KOPT-K1 (cell line): ENCODE results near the gene ME1.
"Not testable (repeated sequence)": the region's sequence is repeated elsewhere in the genome, so short reads cannot be mapped to it uniquely, and the experiment has no call there.

Source experiments
- H3K27ac ChIP-seq: fragments of 200-600 bp; sonication (generic); 2 replicates; pipeline ENCODE4 v1.5.1; 2016; ENCODE audit warnings: antibody characterized with exemption, mild to moderate bottlenecking, low read depth, low read length; ENCODE audit not compliant: poor library complexity, severe bottlenecking
- H3K36me3 ChIP-seq: fragments of 200-600 bp; sonication (generic); 2 replicates; pipeline ENCODE4 v1.5.1; 2017; ENCODE audit warnings: antibody characterized with exemption, mild to moderate bottlenecking, low read length, moderate library complexity; ENCODE audit not compliant: insufficient read depth
- H3K9me3 ChIP-seq: fragments of 200-600 bp; sonication (generic); 2 replicates; pipeline ENCODE4 v1.5.1; 2017; ENCODE audit warnings: antibody characterized with exemption, low read length, mild to moderate bottlenecking; ENCODE audit not compliant: insufficient read depth, poor library complexity, severe bottlenecking

The ME1 gene

GRCh38 chr6:83273596-83273995, 157.3 kb downstream of the ME1 start:
- Histone ChIP-seq H3K9me3 (no peaks in the 10 kb centered on the region), H3K27ac (no peak overlapping the region), H3K36me3 (no peaks in the 10 kb centered on the region)

GRCh38 chr6:83270971-83271719, 159.7 kb downstream of the ME1 start:
- Histone ChIP-seq H3K36me3 (no peaks in the 10 kb centered on the region), H3K9me3 (no peaks in the 10 kb centered on the region), H3K27ac (no peak overlapping the region)

DNA sequence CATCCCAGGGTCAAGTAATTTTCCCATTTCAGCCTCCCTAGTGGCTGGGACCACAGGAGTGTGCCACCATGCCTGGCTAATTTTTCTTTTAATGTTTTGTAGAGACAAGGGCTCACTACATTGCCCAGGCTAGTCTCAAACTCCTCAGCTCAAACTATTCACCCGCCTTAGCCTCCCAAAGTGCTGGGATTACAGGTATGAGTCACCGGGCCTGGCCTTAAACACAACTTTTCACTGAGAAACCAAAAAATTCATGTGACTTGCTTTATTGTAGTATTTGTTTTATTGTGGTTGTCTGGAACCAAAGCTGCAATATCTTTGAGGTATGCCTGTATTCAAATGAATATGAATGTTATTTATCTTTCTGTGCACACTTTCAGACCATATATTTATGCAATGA, 165.5 kb downstream of the ME1 start:
- Histone ChIP-seq H3K9me3 (no peaks in the 10 kb centered on the region), H3K36me3 (no peaks in the 10 kb centered on the region), H3K27ac (no peak overlapping the region)

DNA sequence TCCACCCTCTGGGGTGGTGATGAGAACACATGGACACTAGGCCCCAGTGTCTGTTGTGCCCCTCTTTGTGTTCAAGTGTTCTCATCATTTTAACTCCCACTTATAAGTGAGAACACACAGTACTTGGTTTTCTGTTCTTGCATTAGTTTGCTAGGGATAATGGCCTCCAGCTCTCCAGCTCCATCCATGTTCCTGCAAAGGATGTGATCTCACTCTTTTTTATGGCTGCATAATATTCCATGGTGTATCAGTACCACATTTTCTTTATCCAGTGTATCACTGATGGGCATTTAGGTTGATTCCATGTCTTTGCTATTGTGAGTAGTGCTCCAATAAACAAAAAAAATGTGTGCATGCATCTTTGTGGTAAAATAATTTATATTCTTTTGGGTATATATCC, 170.3 kb downstream of the ME1 start:
- no peaks in the 10 kb centered on the region for H3K9me3 ChIP-seq
- no peaks in the 10 kb centered on the region for H3K36me3 ChIP-seq
- no peak overlapping the region for H3K27ac ChIP-seq

DNA sequence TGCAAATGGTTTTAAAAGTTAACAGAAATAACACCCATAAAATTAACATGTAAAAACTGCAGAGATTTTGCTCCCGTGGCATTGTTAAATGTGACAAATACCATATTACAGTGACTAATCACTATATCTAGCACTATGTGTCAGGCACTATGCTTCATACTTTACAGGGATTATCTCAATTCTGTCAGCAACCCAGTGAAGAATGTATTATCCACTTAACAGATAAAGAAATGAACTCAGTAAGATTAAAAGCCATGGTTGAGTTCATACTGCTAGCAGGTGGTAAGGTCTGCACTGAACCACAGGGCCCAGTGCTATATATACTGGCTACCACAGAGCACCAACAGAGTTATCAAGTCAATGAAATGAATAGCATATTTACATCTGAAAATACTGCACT, 172.3 kb downstream of the ME1 start:
- Histone ChIP-seq H3K36me3 (no peaks in the 10 kb centered on the region), H3K9me3 (no peaks in the 10 kb centered on the region), H3K27ac (no peak overlapping the region)

DNA sequence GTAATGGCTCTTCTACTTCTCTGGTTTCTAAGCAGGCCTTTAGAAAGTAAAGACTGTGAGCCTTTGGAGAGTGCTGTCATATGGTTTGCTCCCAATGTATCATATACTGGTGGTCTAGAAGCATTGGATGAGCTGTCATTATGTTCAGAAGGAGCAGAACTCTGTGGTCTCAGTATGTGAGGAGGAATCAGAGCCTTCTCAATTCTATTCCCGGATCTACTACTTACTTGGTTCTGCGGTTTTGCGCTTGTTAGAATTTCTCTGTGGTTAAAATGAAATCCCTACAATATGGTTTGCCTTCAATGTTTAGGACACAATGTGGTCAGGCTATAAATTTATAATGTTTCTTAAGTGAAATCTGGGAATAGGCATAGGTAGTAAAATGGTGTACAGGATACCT, 173.1 kb downstream of the ME1 start:
- Histone ChIP-seq H3K36me3 (no peaks in the 10 kb centered on the region), H3K9me3 (no peaks in the 10 kb centered on the region), H3K27ac (no peak overlapping the region)

GRCh38 chr6:83256719-83257118, 174.1 kb downstream of the ME1 start:
- H3K27ac ChIP-seq, H3K9me3 ChIP-seq, H3K36me3 ChIP-seq: not testable (repeated sequence)

GRCh38 chr6:83252719-83253118, 178.1 kb downstream of the ME1 start:
- Histone ChIP-seq H3K27ac (no peak overlapping the region), H3K9me3 (no peaks in the 10 kb centered on the region), H3K36me3 (no peaks in the 10 kb centered on the region)

DNA sequence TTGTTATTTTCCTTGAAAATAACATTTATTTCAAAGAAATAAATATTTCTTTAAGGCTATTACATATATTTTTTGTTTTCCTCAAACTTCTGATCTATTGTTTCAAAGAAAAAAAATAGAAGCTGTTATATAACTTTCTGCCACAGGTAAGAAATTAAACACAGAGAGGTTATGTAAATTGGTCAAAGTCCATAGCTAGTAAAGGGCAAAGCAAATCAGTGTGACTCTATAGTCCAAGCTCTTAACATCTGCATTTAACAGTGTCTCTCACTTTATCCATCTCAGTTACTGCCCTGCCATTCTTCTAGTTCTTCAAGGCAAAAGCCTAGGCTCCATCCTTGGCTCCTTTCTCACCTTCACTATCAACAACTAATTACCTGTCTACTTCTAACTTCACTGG, 180.6 kb downstream of the ME1 start:
- no peaks in the 10 kb centered on the region for H3K9me3 ChIP-seq
- no peaks in the 10 kb centered on the region for H3K36me3 ChIP-seq
- H3K27ac ChIP-seq: no peak overlapping the region

DNA sequence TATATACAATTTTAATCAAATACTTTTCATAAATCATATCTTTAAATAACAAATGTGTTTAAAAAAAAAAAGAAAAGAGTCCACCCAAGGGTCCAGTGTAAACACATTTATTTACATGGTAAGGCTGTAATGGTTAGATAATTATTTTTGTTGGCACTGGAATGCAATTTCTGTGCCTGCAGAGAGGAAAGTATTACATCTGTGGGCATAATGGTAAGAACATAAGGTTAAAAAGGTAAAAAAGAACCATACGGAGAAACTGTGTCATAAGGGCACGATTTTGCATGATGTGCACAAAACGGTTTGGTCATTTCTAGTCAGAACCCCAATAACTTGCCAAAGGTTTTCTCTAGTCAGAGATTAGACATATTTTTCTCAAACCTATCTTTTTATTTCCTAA, 183.4 kb downstream of the ME1 start:
- no peaks in the 10 kb centered on the region for H3K9me3 ChIP-seq
- no peaks in the 10 kb centered on the region for H3K36me3 ChIP-seq
- no peak overlapping the region for H3K27ac ChIP-seq

DNA sequence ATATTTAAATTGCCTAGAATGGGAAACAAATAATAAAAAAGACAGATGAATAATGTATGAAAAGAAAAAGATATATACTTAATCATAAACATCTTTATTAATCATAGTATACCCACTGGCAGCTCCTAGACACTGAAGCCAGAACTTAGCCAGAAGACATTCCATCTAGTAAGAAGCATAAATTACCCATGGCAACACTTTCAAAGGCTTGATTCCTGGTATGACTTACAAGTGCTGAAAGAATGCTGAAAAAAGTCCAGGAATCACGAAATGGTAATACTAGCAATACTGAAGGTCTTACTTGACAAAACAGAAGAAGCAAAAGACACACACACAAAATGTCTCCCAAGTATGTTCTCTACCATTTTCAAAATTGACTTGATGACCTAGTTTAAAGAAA, 199.7 kb downstream of the ME1 start:
- Histone ChIP-seq H3K36me3 (no peaks in the 10 kb centered on the region), H3K9me3 (no peaks in the 10 kb centered on the region), H3K27ac (no peak overlapping the region)

DNA sequence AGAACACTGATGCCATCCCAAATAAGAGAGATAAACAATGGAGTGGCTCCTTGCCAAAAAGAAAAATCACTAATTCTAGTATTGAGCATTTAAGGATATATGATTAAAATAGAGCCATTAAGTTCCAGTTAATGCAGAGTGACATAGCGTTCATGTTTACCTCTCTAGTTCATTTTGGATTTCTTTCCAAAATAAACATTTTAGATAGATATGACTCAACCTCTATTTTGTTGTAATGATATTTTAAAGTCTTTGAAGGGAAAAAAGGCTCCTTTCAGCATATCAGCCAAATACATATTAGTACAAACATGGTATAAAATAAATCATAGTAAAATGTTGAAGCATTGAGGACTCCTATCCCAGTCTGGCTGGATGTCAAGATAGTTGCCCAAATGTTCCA, 204.3 kb downstream of the ME1 start:
- no peak overlapping the region for H3K27ac ChIP-seq
- no peaks in the 10 kb centered on the region for H3K9me3 ChIP-seq
- no peaks in the 10 kb centered on the region for H3K36me3 ChIP-seq

DNA sequence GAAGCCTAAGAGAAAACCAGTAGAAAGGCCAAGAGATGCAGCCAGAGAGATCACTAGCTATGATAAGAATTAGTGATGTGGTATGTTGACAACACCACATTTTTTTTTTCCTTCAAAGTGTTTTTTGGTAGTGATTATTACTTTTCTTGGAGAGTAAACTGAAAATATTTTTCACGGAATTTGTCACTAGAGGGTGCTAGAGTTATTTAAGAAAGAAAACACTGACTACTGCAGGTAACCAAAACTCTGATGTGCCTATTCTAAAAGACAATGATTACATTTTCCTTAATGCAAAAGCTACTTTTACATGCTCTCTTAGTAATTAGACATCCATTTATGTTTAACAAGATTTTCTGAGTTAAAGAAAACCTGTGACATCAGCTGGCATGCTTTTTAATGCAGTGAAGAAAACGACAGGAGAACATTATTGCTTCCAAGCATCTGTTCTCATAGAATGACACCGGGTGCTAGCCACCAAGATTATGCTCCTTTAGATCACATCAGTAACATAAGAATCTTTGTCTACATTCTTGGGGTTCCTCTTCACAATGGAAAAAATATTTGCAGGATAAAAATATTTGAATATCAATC, 208.9 kb downstream of the ME1 start:
- no peaks in the 10 kb centered on the region for H3K36me3 ChIP-seq
- no peaks in the 10 kb centered on the region for H3K9me3 ChIP-seq
- H3K27ac ChIP-seq: no peak overlapping the region

DNA sequence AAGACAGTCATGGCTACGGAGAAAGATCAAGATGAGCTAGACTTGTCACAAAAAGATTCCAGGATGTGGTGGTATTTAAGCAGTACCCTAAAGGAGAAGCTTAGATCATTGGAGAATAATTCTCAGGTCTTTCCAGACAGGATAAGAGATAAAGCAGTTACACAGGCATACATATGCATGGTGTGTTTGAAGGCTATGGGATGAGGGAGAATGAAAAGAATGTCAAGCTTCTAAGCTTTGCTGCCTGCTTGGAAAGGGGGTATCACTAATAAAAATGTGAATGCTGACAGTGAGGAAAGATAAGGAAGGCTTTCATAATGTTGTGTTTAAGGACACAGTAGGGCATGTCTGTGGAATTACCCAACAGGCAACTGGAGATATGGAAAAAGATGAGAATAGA, 209.6 kb downstream of the ME1 start:
- Histone ChIP-seq H3K9me3 (no peaks in the 10 kb centered on the region), H3K27ac (no peak overlapping the region), H3K36me3 (no peaks in the 10 kb centered on the region)

GRCh38 chr6:83220121-83220520, 210.7 kb downstream of the ME1 start:
- Histone ChIP-seq H3K36me3 (no peaks in the 10 kb centered on the region), H3K9me3 (no peaks in the 10 kb centered on the region), H3K27ac (no peak overlapping the region)

- Histone ChIP-seq H3K9me3 (no peaks in the 10 kb centered on the region), H3K36me3 (no peaks in the 10 kb centered on the region), H3K27ac (no peak overlapping the region)
Observed at GRCh38 chr6:83218646-83219045, 212.2 kb downstream of the ME1 start.
